Measurements from ENCODE around the gene NKD1.

- TF ChIP-seq, protein P1, sequence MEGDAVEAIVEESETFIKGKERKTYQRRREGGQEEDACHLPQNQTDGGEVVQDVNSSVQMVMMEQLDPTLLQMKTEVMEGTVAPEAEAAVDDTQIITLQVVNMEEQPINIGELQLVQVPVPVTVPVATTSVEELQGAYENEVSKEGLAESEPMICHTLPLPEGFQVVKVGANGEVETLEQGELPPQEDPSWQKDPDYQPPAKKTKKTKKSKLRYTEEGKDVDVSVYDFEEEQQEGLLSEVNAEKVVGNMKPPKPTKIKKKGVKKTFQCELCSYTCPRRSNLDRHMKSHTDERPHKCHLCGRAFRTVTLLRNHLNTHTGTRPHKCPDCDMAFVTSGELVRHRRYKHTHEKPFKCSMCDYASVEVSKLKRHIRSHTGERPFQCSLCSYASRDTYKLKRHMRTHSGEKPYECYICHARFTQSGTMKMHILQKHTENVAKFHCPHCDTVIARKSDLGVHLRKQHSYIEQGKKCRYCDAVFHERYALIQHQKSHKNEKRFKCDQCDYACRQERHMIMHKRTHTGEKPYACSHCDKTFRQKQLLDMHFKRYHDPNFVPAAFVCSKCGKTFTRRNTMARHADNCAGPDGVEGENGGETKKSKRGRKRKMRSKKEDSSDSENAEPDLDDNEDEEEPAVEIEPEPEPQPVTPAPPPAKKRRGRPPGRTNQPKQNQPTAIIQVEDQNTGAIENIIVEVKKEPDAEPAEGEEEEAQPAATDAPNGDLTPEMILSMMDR (IDR thresholded peaks at IDR 0.05): no peak
- TF ChIP-seq EZH2 (IDR thresholded peaks at IDR 0.05; ENCODE audit: borderline replicate concordance, insufficient read depth, low read depth, low read length, poor library complexity, severe bottlenecking): no peak
Observed at GRCh38 chr16:50535506-50536257, 12.5 kb upstream of the NKD1 start.
